GM23338 (cell line): ENCODE data around the gene TAF12. TPM values are rescaled to one million over a fixed set of nuclear protein-coding genes. Genes with fewer than 3 reads are reported as not detected.

ENCODE experiments used
- ATAC-seq: fragments of 200-7000 bp; cut with Tn5 transposase; 3 replicates; pipeline ENCODE4 v1.9.1; 2020
- DNase-seq: peaks from one replicate; pipeline ENCODE4 v3.0.0-alpha.2; 2015; ENCODE audit warnings: low spot score
- H2AFZ ChIP-seq: fragments of 200-600 bp; sonication (generic); 2 replicates; pipeline ENCODE4 v1.8.0; 2016; ENCODE audit warnings: antibody characterized with exemption, mild to moderate bottlenecking, moderate library complexity
- H3F3A ChIP-seq: fragments of 200-600 bp; sonication (generic); replicated peaks from 2 replicates; pipeline ENCODE4 v1.8.0; 2017; ENCODE audit warnings: antibody characterized with exemption, mixed run types, low read depth
- H3K27ac ChIP-seq: fragments of 200-600 bp; sonication (generic); 2 replicates; pipeline ENCODE4 v1.6.1; 2016; ENCODE audit warnings: low read depth
- H3K27me3 ChIP-seq: fragments of 200-600 bp; sonication (generic); 2 replicates; pipeline ENCODE4 v1.8.0; 2016; ENCODE audit warnings: mild to moderate bottlenecking, mixed run types, moderate library complexity; ENCODE audit not compliant: insufficient read depth
- H3K36me3 ChIP-seq: fragments of 200-600 bp; sonication (generic); 2 replicates; pipeline ENCODE4 v1.8.0; 2016; ENCODE audit warnings: mild to moderate bottlenecking; ENCODE audit not compliant: insufficient read depth
- H3K4me1 ChIP-seq: fragments of 200-600 bp; sonication (generic); 2 replicates; pipeline ENCODE4 v1.8.0; 2016; ENCODE audit warnings: mild to moderate bottlenecking, moderate library complexity; ENCODE audit not compliant: insufficient read depth
- H3K4me2 ChIP-seq: fragments of 200-600 bp; sonication (generic); 2 replicates; pipeline ENCODE4 v1.7.1; 2017; ENCODE audit warnings: mixed run types
- H3K4me3 ChIP-seq: fragments of 200-600 bp; sonication (generic); 2 replicates; pipeline ENCODE4 v1.6.1; 2016; ENCODE audit warnings: mixed run types
- H3K79me2 ChIP-seq: fragments of 200-600 bp; sonication (generic); replicated peaks from 2 replicates; pipeline ENCODE4 v1.8.0; 2017; ENCODE audit warnings: mild to moderate bottlenecking; ENCODE audit not compliant: insufficient read depth
- H3K9me2 ChIP-seq: fragments of 200-600 bp; sonication (generic); 2 replicates; pipeline ENCODE4 v1.8.0; 2017; ENCODE audit not compliant: insufficient read depth
- H4K20me1 ChIP-seq: fragments of 200-600 bp; sonication (generic); replicated peaks from 2 replicates; pipeline ENCODE4 v1.8.0; 2017; ENCODE audit warnings: mild to moderate bottlenecking; ENCODE audit not compliant: insufficient read depth
- H3K27ac Mint-ChIP-seq: 2 replicates; pipeline ENCODE4 v1.8.0; 2020; ENCODE audit warnings: inconsistent platforms, mild to moderate bottlenecking, moderate library complexity, mixed read lengths
- H3K27me3 Mint-ChIP-seq: 3 replicates; pipeline ENCODE4 v1.8.0; 2022; ENCODE audit warnings: low read depth, mild to moderate bottlenecking, moderate library complexity, mixed read lengths, inconsistent platforms; ENCODE audit not compliant: insufficient read depth, poor library complexity
- H3K36me3 Mint-ChIP-seq: 3 replicates; pipeline ENCODE4 v1.8.0; 2021; ENCODE audit warnings: low read depth, mild to moderate bottlenecking, inconsistent platforms, moderate library complexity, mixed read lengths
- H3K4me1 Mint-ChIP-seq: 3 replicates; pipeline ENCODE4 v1.8.0; 2020; ENCODE audit warnings: mild to moderate bottlenecking, inconsistent platforms, mixed read lengths
- H3K4me3 Mint-ChIP-seq: 3 replicates; pipeline ENCODE4 v1.8.0; 2021; ENCODE audit warnings: moderate library complexity, mild to moderate bottlenecking, inconsistent platforms, mixed read lengths
- H3K9me3 Mint-ChIP-seq: 3 replicates; pipeline ENCODE4 v1.8.0; 2020; ENCODE audit warnings: moderate library complexity, mild to moderate bottlenecking, inconsistent platforms, mixed read lengths
- CREB1 ChIP-seq: fragments of 250-450 bp; sonication (Bioruptor Pico); IDR thresholded peaks from 2 replicates; pipeline ENCODE4 v1.5.0; 2020; ENCODE audit warnings: low read depth, mild to moderate bottlenecking, moderate library complexity
- CTCF ChIP-seq, 2 experiments: fragments of 200-600 bp in 1 of 2; sonication (generic) in 1 of 2; conservative IDR thresholded peaks; 2 replicates each; pipeline versions ENCODE4 v1.5.1 to v1.6.1; 2016 to 2017; ENCODE audit warnings: antibody characterized with exemption in 2 of 2, low read depth in 2 of 2, mild to moderate bottlenecking in 2 of 2, moderate library complexity in 1 of 2
- EZH2 ChIP-seq: fragments of 200-600 bp; sonication (generic); IDR thresholded peaks from one replicate; pipeline ENCODE4 v1.8.0; 2017; ENCODE audit warnings: antibody characterized with exemption, mild to moderate bottlenecking, low read depth; ENCODE audit not compliant: unreplicated experiment
- EZH2phosphoT487 ChIP-seq: fragments of 200-600 bp; sonication (generic); IDR thresholded peaks from one replicate; pipeline ENCODE4 v1.8.1; 2018; ENCODE audit warnings: antibody characterized with exemption; ENCODE audit not compliant: unreplicated experiment
- JUNB ChIP-seq: IDR thresholded peaks from one replicate; pipeline ENCODE4 v1.6.1; 2016; ENCODE audit warnings: antibody characterized with exemption; ENCODE audit not compliant: unreplicated experiment
- NANOG ChIP-seq: IDR thresholded peaks from 2 replicates; pipeline ENCODE4 v1.6.1; 2016; ENCODE audit warnings: antibody characterized with exemption, borderline replicate concordance
- POLR2AphosphoS5 ChIP-seq: IDR thresholded peaks from 2 replicates; pipeline ENCODE4 v1.6.1; 2016; ENCODE audit warnings: antibody characterized with exemption, low read depth
- STAT1 ChIP-seq: IDR thresholded peaks from one replicate; pipeline ENCODE4 v1.6.1; 2016; ENCODE audit warnings: antibody characterized with exemption; ENCODE audit not compliant: unreplicated experiment
- ZNF114 ChIP-seq: fragments of 250-450 bp; sonication (Bioruptor Pico); IDR thresholded peaks from 2 replicates; pipeline ENCODE4 v1.5.0; 2020; ENCODE audit warnings: mild to moderate bottlenecking, moderate library complexity
- ZNF331 ChIP-seq: fragments of 250-450 bp; sonication (Bioruptor Pico); IDR thresholded peaks from 2 replicates; pipeline ENCODE4 v1.5.0; 2020; ENCODE audit warnings: low read depth, mild to moderate bottlenecking, moderate library complexity
- polyA plus RNA-seq: library from polyadenylated mRNA; unstranded; fragments of >200 nt; fragmentation: Nextera tagmentation; extraction: Ambion mirVana; gene quantifications from 2 replicates; pipeline ENCODE4 v1.2.1, GENCODE V29; 2016
- total RNA-seq: library from RNA; depleted of rRNA; stranded (reverse); fragments of >200 nt; shearing (Covaris generic); gene quantifications from 2 replicates; pipeline ENCODE4 v1.2.3, GENCODE V29; 2014
- TF ChIP-seq, protein P1 (sequence below): IDR thresholded peaks from one replicate; pipeline ENCODE4 v1.6.1; 2018; ENCODE audit warnings: antibody characterized with exemption; ENCODE audit not compliant: unreplicated experiment
- TF ChIP-seq, protein P2 (sequence below): fragments of 250-450 bp; sonication (Bioruptor Pico); IDR thresholded peaks from 2 replicates; pipeline ENCODE4 v1.5.0; 2020; ENCODE audit warnings: mild to moderate bottlenecking, moderate library complexity
- TF ChIP-seq, protein P3 (sequence below): IDR thresholded peaks from 2 replicates; pipeline ENCODE4 v1.6.1; 2016; ENCODE audit warnings: antibody characterized with exemption

Gene TAF12
- total and polyA plus RNA-seq, 2 experiments from 2014 or later, result 15.2 to 46.8 TPM

DNA sequence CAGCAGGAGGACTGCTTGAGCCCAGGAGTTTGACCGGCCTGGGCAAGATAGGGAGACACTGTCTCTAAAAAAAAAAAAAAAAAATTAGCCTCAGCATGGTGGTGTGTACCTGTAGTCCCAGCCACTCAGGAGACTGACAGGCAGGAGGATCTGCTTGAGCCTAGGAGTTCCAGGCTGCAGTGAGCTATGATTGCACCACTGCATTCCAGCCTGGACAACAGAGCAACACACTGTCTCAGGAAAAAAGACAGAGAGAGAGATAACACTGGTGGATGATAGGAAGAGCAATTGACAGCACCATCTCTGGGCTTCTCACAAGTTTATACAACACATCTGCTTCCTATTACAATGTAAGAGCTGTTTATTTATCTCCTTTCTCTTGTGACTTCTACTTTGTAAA, 3.2 kb upstream of the TAF12 start:
- Mint-ChIP-seq H3K27ac (no peak overlapping the region; the same call in 1 of the 2 replicates), H3K27me3 (peaks cover 30% of the 10 kb centered on the region)
- ATAC-seq, result no peak

More for the DNA sequence above, 3.2 kb upstream of the TAF12 start:
- TF ChIP-seq ZNF331 (CRISPR knock-in tag) (no peak), NANOG (no peak), JUNB (no peak), EZH2phosphoT487 (no peak), EZH2 (no peak), CTCF (conservative IDR thresholded peaks at IDR 0.05; ENCODE audit: low read depth in 2 of 2) (no peak), ZNF114 (CRISPR knock-in tag) (no peak), CREB1 (CRISPR knock-in tag) (no peak), POLR2AphosphoS5 (no peak), STAT1 (no peak)
- TF ChIP-seq, protein P1, sequence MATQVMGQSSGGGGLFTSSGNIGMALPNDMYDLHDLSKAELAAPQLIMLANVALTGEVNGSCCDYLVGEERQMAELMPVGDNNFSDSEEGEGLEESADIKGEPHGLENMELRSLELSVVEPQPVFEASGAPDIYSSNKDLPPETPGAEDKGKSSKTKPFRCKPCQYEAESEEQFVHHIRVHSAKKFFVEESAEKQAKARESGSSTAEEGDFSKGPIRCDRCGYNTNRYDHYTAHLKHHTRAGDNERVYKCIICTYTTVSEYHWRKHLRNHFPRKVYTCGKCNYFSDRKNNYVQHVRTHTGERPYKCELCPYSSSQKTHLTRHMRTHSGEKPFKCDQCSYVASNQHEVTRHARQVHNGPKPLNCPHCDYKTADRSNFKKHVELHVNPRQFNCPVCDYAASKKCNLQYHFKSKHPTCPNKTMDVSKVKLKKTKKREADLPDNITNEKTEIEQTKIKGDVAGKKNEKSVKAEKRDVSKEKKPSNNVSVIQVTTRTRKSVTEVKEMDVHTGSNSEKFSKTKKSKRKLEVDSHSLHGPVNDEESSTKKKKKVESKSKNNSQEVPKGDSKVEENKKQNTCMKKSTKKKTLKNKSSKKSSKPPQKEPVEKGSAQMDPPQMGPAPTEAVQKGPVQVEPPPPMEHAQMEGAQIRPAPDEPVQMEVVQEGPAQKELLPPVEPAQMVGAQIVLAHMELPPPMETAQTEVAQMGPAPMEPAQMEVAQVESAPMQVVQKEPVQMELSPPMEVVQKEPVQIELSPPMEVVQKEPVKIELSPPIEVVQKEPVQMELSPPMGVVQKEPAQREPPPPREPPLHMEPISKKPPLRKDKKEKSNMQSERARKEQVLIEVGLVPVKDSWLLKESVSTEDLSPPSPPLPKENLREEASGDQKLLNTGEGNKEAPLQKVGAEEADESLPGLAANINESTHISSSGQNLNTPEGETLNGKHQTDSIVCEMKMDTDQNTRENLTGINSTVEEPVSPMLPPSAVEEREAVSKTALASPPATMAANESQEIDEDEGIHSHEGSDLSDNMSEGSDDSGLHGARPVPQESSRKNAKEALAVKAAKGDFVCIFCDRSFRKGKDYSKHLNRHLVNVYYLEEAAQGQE, result no peak
- TF ChIP-seq, protein P2, sequence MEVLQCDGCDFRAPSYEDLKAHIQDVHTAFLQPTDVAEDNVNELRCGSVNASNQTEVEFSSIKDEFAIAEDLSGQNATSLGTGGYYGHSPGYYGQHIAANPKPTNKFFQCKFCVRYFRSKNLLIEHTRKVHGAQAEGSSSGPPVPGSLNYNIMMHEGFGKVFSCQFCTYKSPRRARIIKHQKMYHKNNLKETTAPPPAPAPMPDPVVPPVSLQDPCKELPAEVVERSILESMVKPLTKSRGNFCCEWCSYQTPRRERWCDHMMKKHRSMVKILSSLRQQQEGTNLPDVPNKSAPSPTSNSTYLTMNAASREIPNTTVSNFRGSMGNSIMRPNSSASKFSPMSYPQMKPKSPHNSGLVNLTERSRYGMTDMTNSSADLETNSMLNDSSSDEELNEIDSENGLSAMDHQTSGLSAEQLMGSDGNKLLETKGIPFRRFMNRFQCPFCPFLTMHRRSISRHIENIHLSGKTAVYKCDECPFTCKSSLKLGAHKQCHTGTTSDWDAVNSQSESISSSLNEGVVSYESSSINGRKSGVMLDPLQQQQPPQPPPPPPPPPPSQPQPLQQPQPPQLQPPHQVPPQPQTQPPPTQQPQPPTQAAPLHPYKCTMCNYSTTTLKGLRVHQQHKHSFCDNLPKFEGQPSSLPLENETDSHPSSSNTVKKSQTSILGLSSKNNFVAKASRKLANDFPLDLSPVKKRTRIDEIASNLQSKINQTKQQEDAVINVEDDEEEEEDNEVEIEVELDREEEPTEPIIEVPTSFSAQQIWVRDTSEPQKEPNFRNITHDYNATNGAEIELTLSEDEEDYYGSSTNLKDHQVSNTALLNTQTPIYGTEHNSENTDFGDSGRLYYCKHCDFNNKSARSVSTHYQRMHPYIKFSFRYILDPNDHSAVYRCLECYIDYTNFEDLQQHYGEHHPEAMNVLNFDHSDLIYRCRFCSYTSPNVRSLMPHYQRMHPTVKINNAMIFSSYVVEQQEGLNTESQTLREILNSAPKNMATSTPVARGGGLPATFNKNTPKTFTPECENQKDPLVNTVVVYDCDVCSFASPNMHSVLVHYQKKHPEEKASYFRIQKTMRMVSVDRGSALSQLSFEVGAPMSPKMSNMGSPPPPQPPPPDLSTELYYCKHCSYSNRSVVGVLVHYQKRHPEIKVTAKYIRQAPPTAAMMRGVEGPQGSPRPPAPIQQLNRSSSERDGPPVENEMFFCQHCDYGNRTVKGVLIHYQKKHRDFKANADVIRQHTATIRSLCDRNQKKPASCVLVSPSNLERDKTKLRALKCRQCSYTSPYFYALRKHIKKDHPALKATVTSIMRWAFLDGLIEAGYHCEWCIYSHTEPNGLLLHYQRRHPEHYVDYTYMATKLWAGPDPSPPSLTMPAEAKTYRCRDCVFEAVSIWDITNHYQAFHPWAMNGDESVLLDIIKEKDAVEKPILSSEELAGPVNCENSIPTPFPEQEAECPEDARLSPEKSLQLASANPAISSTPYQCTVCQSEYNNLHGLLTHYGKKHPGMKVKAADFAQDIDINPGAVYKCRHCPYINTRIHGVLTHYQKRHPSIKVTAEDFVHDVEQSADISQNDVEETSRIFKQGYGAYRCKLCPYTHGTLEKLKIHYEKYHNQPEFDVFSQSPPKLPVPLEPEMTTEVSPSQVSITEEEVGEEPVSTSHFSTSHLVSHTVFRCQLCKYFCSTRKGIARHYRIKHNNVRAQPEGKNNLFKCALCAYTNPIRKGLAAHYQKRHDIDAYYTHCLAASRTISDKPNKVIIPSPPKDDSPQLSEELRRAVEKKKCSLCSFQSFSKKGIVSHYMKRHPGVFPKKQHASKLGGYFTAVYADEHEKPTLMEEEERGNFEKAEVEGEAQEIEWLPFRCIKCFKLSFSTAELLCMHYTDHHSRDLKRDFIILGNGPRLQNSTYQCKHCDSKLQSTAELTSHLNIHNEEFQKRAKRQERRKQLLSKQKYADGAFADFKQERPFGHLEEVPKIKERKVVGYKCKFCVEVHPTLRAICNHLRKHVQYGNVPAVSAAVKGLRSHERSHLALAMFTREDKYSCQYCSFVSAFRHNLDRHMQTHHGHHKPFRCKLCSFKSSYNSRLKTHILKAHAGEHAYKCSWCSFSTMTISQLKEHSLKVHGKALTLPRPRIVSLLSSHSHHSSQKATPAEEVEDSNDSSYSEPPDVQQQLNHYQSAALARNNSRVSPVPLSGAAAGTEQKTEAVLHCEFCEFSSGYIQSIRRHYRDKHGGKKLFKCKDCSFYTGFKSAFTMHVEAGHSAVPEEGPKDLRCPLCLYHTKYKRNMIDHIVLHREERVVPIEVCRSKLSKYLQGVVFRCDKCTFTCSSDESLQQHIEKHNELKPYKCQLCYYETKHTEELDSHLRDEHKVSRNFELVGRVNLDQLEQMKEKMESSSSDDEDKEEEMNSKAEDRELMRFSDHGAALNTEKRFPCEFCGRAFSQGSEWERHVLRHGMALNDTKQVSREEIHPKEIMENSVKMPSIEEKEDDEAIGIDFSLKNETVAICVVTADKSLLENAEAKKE, result no peak
- TF ChIP-seq, protein P3, sequence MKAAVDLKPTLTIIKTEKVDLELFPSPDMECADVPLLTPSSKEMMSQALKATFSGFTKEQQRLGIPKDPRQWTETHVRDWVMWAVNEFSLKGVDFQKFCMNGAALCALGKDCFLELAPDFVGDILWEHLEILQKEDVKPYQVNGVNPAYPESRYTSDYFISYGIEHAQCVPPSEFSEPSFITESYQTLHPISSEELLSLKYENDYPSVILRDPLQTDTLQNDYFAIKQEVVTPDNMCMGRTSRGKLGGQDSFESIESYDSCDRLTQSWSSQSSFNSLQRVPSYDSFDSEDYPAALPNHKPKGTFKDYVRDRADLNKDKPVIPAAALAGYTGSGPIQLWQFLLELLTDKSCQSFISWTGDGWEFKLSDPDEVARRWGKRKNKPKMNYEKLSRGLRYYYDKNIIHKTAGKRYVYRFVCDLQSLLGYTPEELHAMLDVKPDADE, result no peak
- Histone ChIP-seq H3F3A (peaks cover 14% of the 10 kb centered on the region), H3K36me3 (no peaks in the 10 kb centered on the region), H3K27ac (no peak overlapping the region), H2AFZ (no peak overlapping the region), H4K20me1 (no peaks in the 10 kb centered on the region), H3K4me2 (no peak overlapping the region), H3K9me2 (no peaks in the 10 kb centered on the region), H3K4me1 (peaks cover 19% of the 10 kb centered on the region), H3K27me3 (no peaks in the 10 kb centered on the region), H3K4me3 (no peak overlapping the region), H3K79me2 (peaks cover 14% of the 10 kb centered on the region)
- DNase-seq, result no peak
- Mint-ChIP-seq H3K9me3 (no peaks in the 10 kb centered on the region), H3K4me1 (peaks cover 21% of the 10 kb centered on the region), H3K36me3 (no peaks in the 10 kb centered on the region; the same call in 2 of the 3 replicates), H3K4me3 (no peak overlapping the region)
